ENCODE results near the gene CTDSP2.
"Not testable (repeated sequence)": the region's sequence is repeated elsewhere in the genome, so short reads cannot be mapped to it uniquely, and the experiment has no call there.

CTDSP2 gene

GRCh38 chr12:57777367-57777766 lies 69.2 kb downstream of the CTDSP2 start:
- DNase-seq = no peak

- no peak for DNase-seq
Observed at GRCh38 chr12:57776247-57776587, 70.3 kb downstream of the CTDSP2 start.

GRCh38 chr12:57775563-57776246 lies 70.8 kb downstream of the CTDSP2 start:
- DNase-seq = no peak

GRCh38 chr12:57775044-57775443 lies 71.5 kb downstream of the CTDSP2 start:
- no peak for DNase-seq

GRCh38 chr12:57774634-57775033 lies 71.9 kb downstream of the CTDSP2 start:
- DNase-seq = not testable (repeated sequence)

- DNase-seq = peak in 1 of 2 experiments; percentile 72
Observed at GRCh38 chr12:57772429-57773322, 73.9 kb downstream of the CTDSP2 start, which contains the start of gene EEF1AKMT3. TSS of gene EEF1AKMT3 (plus strand) at chr12:57772614. CDS start at chr12:57772725, 111 bp downstream.

- DNase-seq = peak; percentile 95
Observed at GRCh38 chr12:57771873-57772428, 74.6 kb downstream of the CTDSP2 start, which contains the start of gene METTL1. TSS of gene METTL1 (minus strand) at chr12:57772105. CDS start at chr12:57772083, 22 bp downstream.

- peak; percentile 90 to 95 for DNase-seq
Observed at GRCh38 chr12:57771236-57771872, 75.2 kb downstream of the CTDSP2 start.

- no peak for DNase-seq
Observed at GRCh38 chr12:57770734-57771133, 75.8 kb downstream of the CTDSP2 start.

Measured in NCI-H446 (cell line).